GM23338 (cell line): ENCODE results near the gene EMCN. TPM values are rescaled to one million over a fixed set of nuclear protein-coding genes. Genes with fewer than 3 reads are reported as not detected.

Source experiments
- ATAC-seq: fragments of 200-7000 bp; cut with Tn5 transposase; 3 replicates; pipeline ENCODE4 v1.9.1; 2020
- DNase-seq: peaks from one replicate; pipeline ENCODE4 v3.0.0-alpha.2; 2015; ENCODE audit warnings: low spot score
- H2AFZ ChIP-seq: fragments of 200-600 bp; sonication (generic); 2 replicates; pipeline ENCODE4 v1.8.0; 2016; ENCODE audit warnings: antibody characterized with exemption, mild to moderate bottlenecking, moderate library complexity
- H3F3A ChIP-seq: fragments of 200-600 bp; sonication (generic); replicated peaks from 2 replicates; pipeline ENCODE4 v1.8.0; 2017; ENCODE audit warnings: antibody characterized with exemption, mixed run types, low read depth
- H3K27ac ChIP-seq: fragments of 200-600 bp; sonication (generic); 2 replicates; pipeline ENCODE4 v1.6.1; 2016; ENCODE audit warnings: low read depth
- H3K27me3 ChIP-seq: fragments of 200-600 bp; sonication (generic); 2 replicates; pipeline ENCODE4 v1.8.0; 2016; ENCODE audit warnings: mild to moderate bottlenecking, mixed run types, moderate library complexity; ENCODE audit not compliant: insufficient read depth
- H3K36me3 ChIP-seq: fragments of 200-600 bp; sonication (generic); 2 replicates; pipeline ENCODE4 v1.8.0; 2016; ENCODE audit warnings: mild to moderate bottlenecking; ENCODE audit not compliant: insufficient read depth
- H3K4me1 ChIP-seq: fragments of 200-600 bp; sonication (generic); 2 replicates; pipeline ENCODE4 v1.8.0; 2016; ENCODE audit warnings: mild to moderate bottlenecking, moderate library complexity; ENCODE audit not compliant: insufficient read depth
- H3K4me2 ChIP-seq: fragments of 200-600 bp; sonication (generic); 2 replicates; pipeline ENCODE4 v1.7.1; 2017; ENCODE audit warnings: mixed run types
- H3K4me3 ChIP-seq: fragments of 200-600 bp; sonication (generic); 2 replicates; pipeline ENCODE4 v1.6.1; 2016; ENCODE audit warnings: mixed run types
- H3K79me2 ChIP-seq: fragments of 200-600 bp; sonication (generic); replicated peaks from 2 replicates; pipeline ENCODE4 v1.8.0; 2017; ENCODE audit warnings: mild to moderate bottlenecking; ENCODE audit not compliant: insufficient read depth
- H3K9me2 ChIP-seq: fragments of 200-600 bp; sonication (generic); 2 replicates; pipeline ENCODE4 v1.8.0; 2017; ENCODE audit not compliant: insufficient read depth
- H4K20me1 ChIP-seq: fragments of 200-600 bp; sonication (generic); replicated peaks from 2 replicates; pipeline ENCODE4 v1.8.0; 2017; ENCODE audit warnings: mild to moderate bottlenecking; ENCODE audit not compliant: insufficient read depth
- H3K27ac Mint-ChIP-seq: 2 replicates; pipeline ENCODE4 v1.8.0; 2020; ENCODE audit warnings: inconsistent platforms, mild to moderate bottlenecking, moderate library complexity, mixed read lengths
- H3K27me3 Mint-ChIP-seq: 3 replicates; pipeline ENCODE4 v1.8.0; 2022; ENCODE audit warnings: low read depth, mild to moderate bottlenecking, moderate library complexity, mixed read lengths, inconsistent platforms; ENCODE audit not compliant: insufficient read depth, poor library complexity
- H3K36me3 Mint-ChIP-seq: 3 replicates; pipeline ENCODE4 v1.8.0; 2021; ENCODE audit warnings: low read depth, mild to moderate bottlenecking, inconsistent platforms, moderate library complexity, mixed read lengths
- H3K4me1 Mint-ChIP-seq: 3 replicates; pipeline ENCODE4 v1.8.0; 2020; ENCODE audit warnings: mild to moderate bottlenecking, inconsistent platforms, mixed read lengths
- H3K4me3 Mint-ChIP-seq: 3 replicates; pipeline ENCODE4 v1.8.0; 2021; ENCODE audit warnings: moderate library complexity, mild to moderate bottlenecking, inconsistent platforms, mixed read lengths
- H3K9me3 Mint-ChIP-seq: 3 replicates; pipeline ENCODE4 v1.8.0; 2020; ENCODE audit warnings: moderate library complexity, mild to moderate bottlenecking, inconsistent platforms, mixed read lengths
- EZH2phosphoT487 ChIP-seq: fragments of 200-600 bp; sonication (generic); IDR thresholded peaks from one replicate; pipeline ENCODE4 v1.8.1; 2018; ENCODE audit warnings: antibody characterized with exemption; ENCODE audit not compliant: unreplicated experiment
- STAT1 ChIP-seq: IDR thresholded peaks from one replicate; pipeline ENCODE4 v1.6.1; 2016; ENCODE audit warnings: antibody characterized with exemption; ENCODE audit not compliant: unreplicated experiment
- ZNF114 ChIP-seq: fragments of 250-450 bp; sonication (Bioruptor Pico); IDR thresholded peaks from 2 replicates; pipeline ENCODE4 v1.5.0; 2020; ENCODE audit warnings: mild to moderate bottlenecking, moderate library complexity
- ZNF331 ChIP-seq: fragments of 250-450 bp; sonication (Bioruptor Pico); IDR thresholded peaks from 2 replicates; pipeline ENCODE4 v1.5.0; 2020; ENCODE audit warnings: low read depth, mild to moderate bottlenecking, moderate library complexity
- polyA plus RNA-seq: library from polyadenylated mRNA; unstranded; fragments of >200 nt; fragmentation: Nextera tagmentation; extraction: Ambion mirVana; gene quantifications from 2 replicates; pipeline ENCODE4 v1.2.1, GENCODE V29; 2016
- total RNA-seq: library from RNA; depleted of rRNA; stranded (reverse); fragments of >200 nt; shearing (Covaris generic); gene quantifications from 2 replicates; pipeline ENCODE4 v1.2.3, GENCODE V29; 2014
- TF ChIP-seq, protein P1 (sequence below): fragments of 250-450 bp; sonication (Bioruptor Pico); IDR thresholded peaks from 2 replicates; pipeline ENCODE4 v1.5.0; 2020; ENCODE audit warnings: mild to moderate bottlenecking, moderate library complexity
- TF ChIP-seq, protein P2 (sequence below): IDR thresholded peaks from one replicate; pipeline ENCODE4 v1.6.1; 2018; ENCODE audit warnings: antibody characterized with exemption; ENCODE audit not compliant: unreplicated experiment
- TF ChIP-seq, protein P3 (sequence below), 2 experiments: fragments of 200-600 bp in 1 of 2; sonication (generic) in 1 of 2; conservative IDR thresholded peaks; 2 replicates each; pipeline versions ENCODE4 v1.5.1 to v1.6.1; 2016 to 2017; ENCODE audit warnings: antibody characterized with exemption in 2 of 2, low read depth in 2 of 2, mild to moderate bottlenecking in 2 of 2, moderate library complexity in 1 of 2

The EMCN gene
- total and polyA plus RNA-seq, 2 experiments from 2014 or later, result not detected

DNA sequence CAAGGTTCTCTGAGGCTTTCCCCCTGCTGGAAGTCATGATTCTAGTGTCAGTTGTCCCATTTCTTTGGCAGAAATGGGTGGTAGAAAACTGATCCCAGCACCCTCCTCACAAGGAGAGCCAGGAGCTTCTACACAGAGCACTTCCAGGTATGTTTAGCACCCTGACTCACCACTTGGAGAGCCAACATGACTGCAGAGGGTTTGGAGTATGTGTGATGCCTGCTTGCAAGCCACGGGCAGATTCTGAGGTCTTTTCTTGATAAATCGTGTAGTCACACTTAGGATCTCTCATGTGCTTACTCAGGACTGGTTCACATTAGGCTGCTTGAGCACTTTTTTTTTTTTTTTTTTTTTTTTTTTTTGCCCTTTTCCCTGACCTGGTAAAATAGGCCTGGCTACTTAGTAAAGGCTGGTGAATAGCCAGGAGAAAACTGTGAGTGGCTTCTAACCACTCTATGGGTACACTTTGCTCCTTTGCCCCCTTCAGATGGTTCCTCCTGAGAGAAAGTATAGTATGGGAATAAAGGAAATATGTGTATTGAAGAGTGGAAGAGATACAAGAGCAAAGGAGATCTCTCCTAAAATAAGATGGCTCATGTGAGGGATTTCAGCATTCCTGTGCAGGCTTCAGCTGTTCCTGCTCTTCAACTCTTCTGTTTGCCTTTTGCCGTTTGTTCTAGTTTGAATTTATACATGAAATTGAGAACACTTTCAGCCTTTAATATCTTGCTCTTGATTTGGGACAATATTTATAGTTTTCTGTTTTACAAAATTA lies 103.6 kb downstream of the EMCN start (continued):
- TF ChIP-seq, protein P1, sequence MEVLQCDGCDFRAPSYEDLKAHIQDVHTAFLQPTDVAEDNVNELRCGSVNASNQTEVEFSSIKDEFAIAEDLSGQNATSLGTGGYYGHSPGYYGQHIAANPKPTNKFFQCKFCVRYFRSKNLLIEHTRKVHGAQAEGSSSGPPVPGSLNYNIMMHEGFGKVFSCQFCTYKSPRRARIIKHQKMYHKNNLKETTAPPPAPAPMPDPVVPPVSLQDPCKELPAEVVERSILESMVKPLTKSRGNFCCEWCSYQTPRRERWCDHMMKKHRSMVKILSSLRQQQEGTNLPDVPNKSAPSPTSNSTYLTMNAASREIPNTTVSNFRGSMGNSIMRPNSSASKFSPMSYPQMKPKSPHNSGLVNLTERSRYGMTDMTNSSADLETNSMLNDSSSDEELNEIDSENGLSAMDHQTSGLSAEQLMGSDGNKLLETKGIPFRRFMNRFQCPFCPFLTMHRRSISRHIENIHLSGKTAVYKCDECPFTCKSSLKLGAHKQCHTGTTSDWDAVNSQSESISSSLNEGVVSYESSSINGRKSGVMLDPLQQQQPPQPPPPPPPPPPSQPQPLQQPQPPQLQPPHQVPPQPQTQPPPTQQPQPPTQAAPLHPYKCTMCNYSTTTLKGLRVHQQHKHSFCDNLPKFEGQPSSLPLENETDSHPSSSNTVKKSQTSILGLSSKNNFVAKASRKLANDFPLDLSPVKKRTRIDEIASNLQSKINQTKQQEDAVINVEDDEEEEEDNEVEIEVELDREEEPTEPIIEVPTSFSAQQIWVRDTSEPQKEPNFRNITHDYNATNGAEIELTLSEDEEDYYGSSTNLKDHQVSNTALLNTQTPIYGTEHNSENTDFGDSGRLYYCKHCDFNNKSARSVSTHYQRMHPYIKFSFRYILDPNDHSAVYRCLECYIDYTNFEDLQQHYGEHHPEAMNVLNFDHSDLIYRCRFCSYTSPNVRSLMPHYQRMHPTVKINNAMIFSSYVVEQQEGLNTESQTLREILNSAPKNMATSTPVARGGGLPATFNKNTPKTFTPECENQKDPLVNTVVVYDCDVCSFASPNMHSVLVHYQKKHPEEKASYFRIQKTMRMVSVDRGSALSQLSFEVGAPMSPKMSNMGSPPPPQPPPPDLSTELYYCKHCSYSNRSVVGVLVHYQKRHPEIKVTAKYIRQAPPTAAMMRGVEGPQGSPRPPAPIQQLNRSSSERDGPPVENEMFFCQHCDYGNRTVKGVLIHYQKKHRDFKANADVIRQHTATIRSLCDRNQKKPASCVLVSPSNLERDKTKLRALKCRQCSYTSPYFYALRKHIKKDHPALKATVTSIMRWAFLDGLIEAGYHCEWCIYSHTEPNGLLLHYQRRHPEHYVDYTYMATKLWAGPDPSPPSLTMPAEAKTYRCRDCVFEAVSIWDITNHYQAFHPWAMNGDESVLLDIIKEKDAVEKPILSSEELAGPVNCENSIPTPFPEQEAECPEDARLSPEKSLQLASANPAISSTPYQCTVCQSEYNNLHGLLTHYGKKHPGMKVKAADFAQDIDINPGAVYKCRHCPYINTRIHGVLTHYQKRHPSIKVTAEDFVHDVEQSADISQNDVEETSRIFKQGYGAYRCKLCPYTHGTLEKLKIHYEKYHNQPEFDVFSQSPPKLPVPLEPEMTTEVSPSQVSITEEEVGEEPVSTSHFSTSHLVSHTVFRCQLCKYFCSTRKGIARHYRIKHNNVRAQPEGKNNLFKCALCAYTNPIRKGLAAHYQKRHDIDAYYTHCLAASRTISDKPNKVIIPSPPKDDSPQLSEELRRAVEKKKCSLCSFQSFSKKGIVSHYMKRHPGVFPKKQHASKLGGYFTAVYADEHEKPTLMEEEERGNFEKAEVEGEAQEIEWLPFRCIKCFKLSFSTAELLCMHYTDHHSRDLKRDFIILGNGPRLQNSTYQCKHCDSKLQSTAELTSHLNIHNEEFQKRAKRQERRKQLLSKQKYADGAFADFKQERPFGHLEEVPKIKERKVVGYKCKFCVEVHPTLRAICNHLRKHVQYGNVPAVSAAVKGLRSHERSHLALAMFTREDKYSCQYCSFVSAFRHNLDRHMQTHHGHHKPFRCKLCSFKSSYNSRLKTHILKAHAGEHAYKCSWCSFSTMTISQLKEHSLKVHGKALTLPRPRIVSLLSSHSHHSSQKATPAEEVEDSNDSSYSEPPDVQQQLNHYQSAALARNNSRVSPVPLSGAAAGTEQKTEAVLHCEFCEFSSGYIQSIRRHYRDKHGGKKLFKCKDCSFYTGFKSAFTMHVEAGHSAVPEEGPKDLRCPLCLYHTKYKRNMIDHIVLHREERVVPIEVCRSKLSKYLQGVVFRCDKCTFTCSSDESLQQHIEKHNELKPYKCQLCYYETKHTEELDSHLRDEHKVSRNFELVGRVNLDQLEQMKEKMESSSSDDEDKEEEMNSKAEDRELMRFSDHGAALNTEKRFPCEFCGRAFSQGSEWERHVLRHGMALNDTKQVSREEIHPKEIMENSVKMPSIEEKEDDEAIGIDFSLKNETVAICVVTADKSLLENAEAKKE (CRISPR knock-in tag), result no peak
- no peak for TF ChIP-seq ZNF114 (CRISPR knock-in tag)

DNA sequence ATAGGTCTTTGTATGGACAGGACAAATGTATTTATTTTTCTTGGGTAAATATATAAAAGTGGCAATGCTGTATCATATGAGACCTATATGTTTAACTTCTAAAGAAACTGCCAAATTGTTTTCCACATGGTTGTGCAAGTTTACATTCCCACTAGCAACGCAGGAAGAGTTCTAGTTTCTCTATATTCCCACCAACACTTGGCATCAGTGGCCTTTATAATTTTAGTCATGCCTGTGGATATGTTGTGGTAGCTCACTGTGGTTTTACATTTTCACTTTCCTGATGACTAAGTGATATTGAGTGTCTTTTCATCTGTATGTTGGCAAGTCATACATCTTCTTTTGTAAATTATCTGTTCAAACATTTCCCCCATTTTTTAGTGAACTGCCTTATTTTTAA lies 126.0 kb downstream of the EMCN start:
- no peaks in the 10 kb centered on the region; the same call in 1 of the 2 replicates for H3K4me1 ChIP-seq
- H3F3A ChIP-seq, result no peaks in the 10 kb centered on the region
- TF ChIP-seq STAT1 (no peak), ZNF114 (CRISPR knock-in tag) (no peak), ZNF331 (no peak), EZH2phosphoT487 (no peak)
- TF ChIP-seq, protein P2, sequence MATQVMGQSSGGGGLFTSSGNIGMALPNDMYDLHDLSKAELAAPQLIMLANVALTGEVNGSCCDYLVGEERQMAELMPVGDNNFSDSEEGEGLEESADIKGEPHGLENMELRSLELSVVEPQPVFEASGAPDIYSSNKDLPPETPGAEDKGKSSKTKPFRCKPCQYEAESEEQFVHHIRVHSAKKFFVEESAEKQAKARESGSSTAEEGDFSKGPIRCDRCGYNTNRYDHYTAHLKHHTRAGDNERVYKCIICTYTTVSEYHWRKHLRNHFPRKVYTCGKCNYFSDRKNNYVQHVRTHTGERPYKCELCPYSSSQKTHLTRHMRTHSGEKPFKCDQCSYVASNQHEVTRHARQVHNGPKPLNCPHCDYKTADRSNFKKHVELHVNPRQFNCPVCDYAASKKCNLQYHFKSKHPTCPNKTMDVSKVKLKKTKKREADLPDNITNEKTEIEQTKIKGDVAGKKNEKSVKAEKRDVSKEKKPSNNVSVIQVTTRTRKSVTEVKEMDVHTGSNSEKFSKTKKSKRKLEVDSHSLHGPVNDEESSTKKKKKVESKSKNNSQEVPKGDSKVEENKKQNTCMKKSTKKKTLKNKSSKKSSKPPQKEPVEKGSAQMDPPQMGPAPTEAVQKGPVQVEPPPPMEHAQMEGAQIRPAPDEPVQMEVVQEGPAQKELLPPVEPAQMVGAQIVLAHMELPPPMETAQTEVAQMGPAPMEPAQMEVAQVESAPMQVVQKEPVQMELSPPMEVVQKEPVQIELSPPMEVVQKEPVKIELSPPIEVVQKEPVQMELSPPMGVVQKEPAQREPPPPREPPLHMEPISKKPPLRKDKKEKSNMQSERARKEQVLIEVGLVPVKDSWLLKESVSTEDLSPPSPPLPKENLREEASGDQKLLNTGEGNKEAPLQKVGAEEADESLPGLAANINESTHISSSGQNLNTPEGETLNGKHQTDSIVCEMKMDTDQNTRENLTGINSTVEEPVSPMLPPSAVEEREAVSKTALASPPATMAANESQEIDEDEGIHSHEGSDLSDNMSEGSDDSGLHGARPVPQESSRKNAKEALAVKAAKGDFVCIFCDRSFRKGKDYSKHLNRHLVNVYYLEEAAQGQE, result no peak
- TF ChIP-seq, protein P3, sequence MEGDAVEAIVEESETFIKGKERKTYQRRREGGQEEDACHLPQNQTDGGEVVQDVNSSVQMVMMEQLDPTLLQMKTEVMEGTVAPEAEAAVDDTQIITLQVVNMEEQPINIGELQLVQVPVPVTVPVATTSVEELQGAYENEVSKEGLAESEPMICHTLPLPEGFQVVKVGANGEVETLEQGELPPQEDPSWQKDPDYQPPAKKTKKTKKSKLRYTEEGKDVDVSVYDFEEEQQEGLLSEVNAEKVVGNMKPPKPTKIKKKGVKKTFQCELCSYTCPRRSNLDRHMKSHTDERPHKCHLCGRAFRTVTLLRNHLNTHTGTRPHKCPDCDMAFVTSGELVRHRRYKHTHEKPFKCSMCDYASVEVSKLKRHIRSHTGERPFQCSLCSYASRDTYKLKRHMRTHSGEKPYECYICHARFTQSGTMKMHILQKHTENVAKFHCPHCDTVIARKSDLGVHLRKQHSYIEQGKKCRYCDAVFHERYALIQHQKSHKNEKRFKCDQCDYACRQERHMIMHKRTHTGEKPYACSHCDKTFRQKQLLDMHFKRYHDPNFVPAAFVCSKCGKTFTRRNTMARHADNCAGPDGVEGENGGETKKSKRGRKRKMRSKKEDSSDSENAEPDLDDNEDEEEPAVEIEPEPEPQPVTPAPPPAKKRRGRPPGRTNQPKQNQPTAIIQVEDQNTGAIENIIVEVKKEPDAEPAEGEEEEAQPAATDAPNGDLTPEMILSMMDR (conservative IDR thresholded peaks at IDR 0.05; ENCODE audit: low read depth in 2 of 2), result no peak
- no peaks in the 10 kb centered on the region for H3K9me2 ChIP-seq
- no peak for DNase-seq
- no peaks in the 10 kb centered on the region for H3K27me3 ChIP-seq
- Mint-ChIP-seq H3K27ac (no peak overlapping the region), H3K27me3 (no peaks in the 10 kb centered on the region), H3K4me3 (no peak overlapping the region), H3K9me3 (no peaks in the 10 kb centered on the region), H3K4me1 (no peaks in the 10 kb centered on the region), H3K36me3 (no peaks in the 10 kb centered on the region)
- H3K79me2 ChIP-seq, result no peaks in the 10 kb centered on the region
- H4K20me1 ChIP-seq, result no peaks in the 10 kb centered on the region
- H3K4me3 ChIP-seq, result no peak overlapping the region
- no peak overlapping the region for H3K27ac ChIP-seq
- H2AFZ ChIP-seq, result no peak overlapping the region
- ATAC-seq, result no peak
- H3K4me2 ChIP-seq, result no peak overlapping the region
- no peaks in the 10 kb centered on the region for H3K36me3 ChIP-seq
